Mucosa of descending colon (tissue), 3 donors: ENCODE results near the gene MT1G. TPM values are rescaled to one million over a fixed set of nuclear protein-coding genes. Genes with fewer than 3 reads are reported as not detected.

Experiments used
- ATAC-seq: fragments of 200-7000 bp; cut with Tn5 transposase; one replicate; pipeline ENCODE4 v1.9.1; 2020; ENCODE audit warnings: mild to moderate bottlenecking, moderate library complexity
- DNase-seq, 3 donors: peaks; one replicate each; pipeline ENCODE4 v3.0.0-alpha.2; 2020
- H3K36me3 ChIP-seq: fragments of 200-600 bp; one replicate; pipeline ENCODE4 v1.8.0; 2021; ENCODE audit warnings: low read depth, mild to moderate bottlenecking
- H3K4me1 ChIP-seq: fragments of 200-600 bp; one replicate; pipeline ENCODE4 v1.8.0; 2021; ENCODE audit warnings: low read depth, mild to moderate bottlenecking
- H3K4me3 ChIP-seq: fragments of 200-600 bp; one replicate; pipeline ENCODE4 v1.8.0; 2021; ENCODE audit warnings: mild to moderate bottlenecking
- H3K9me3 ChIP-seq: fragments of 200-600 bp; one replicate; pipeline ENCODE4 v1.8.0; 2021; ENCODE audit warnings: mild to moderate bottlenecking
- CTCF ChIP-seq: fragments of 200-600 bp; IDR thresholded peaks from one replicate; pipeline ENCODE4 v1.8.0; 2022; ENCODE audit warnings: antibody characterized with exemption, mild to moderate bottlenecking
- intact Hi-C, 2 donors: fragments of 100-400 bp; cut with DNase I in 1 of 2; cut with micrococcal nuclease in 1 of 2; formaldehyde crosslinking; loops; one replicate each; pipeline versions ENCODE4 v1.11.0 to v1.11.1; 2022; cut with DNase I, micrococcal nuclease
- total RNA-seq, 3 donors: library from RNA; stranded (reverse); fragmentation: NEBNext Ultra II Directional in 2 of 3; extraction: Animal tissue kit (Norgen Biotek cat#: 25700) in 2 of 3; gene quantifications; one replicate each; pipeline versions ENCODE4 v1.2.1 to v1.2.4, GENCODE V29; 2021 to 2023
- donor health status: DM: no; HTN: no; CAD: no; lungs with moderate emphysema.
- donor health status: DM: no; HTN: no; CAD: no.
- donor health status: DM: no; HTN: yes; CAD: no.

MT1G gene
- total RNA-seq, 3 donors from 2014 or later = 7.3 to 210 (median 83.8) TPM

- no peak overlapping the region for H3K4me3 ChIP-seq
- intact Hi-C loops = no loop called here
- DNase-seq = no peak
- no peak for ATAC-seq
- peaks cover 7% of the 10 kb centered on the region for H3K4me1 ChIP-seq
- no peaks in the 10 kb centered on the region for H3K9me3 ChIP-seq
- no peaks in the 10 kb centered on the region for H3K36me3 ChIP-seq
- no peak for TF ChIP-seq CTCF
Measured at GRCh38 chr16:56664506-56664905, 3.4 kb downstream of the MT1G start.

GRCh38 chr16:56662357-56663354 lies 5.2 kb downstream of the MT1G start:
- Histone ChIP-seq H3K4me1 (peaks cover 12% of the 10 kb centered on the region), H3K36me3 (no peaks in the 10 kb centered on the region), H3K4me3 (no peak overlapping the region), H3K9me3 (no peaks in the 10 kb centered on the region)
- intact Hi-C loops = no loop called here
- ATAC-seq (no peak), DNase-seq (no peak)
- no peak for TF ChIP-seq CTCF

GRCh38 chr16:56658327-56658875 lies 9.5 kb downstream of the MT1G start:
- Histone ChIP-seq H3K4me1 (peaks cover 15% of the 10 kb centered on the region), H3K36me3 (no peaks in the 10 kb centered on the region), H3K4me3 (no peak overlapping the region), H3K9me3 (no peaks in the 10 kb centered on the region)
- DNase-seq (peak in 1 of 3 donors; percentile 55), ATAC-seq (no peak)
- TF ChIP-seq CTCF = no peak
- intact Hi-C loops = no loop called here

- Histone ChIP-seq H3K9me3 (no peaks in the 10 kb centered on the region), H3K4me3 (peak within 1 kb of the TSS; percentile 36), H3K36me3 (no peaks in the 10 kb centered on the region), H3K4me1 (peaks cover 15% of the 10 kb centered on the region)
- peak; percentile 97 for ATAC-seq
- DNase-seq = peak; percentile 96 to 99 (median 97)
- TF ChIP-seq CTCF = no peak
- intact Hi-C loops = no loop called here
Measured at GRCh38 chr16:56657555-56658326, 10.1 kb downstream of the MT1G start, which contains the start of gene MT1F. Gene MT1F (plus strand): TSS chr16:56657959. CDS start chr16:56658059, 100 bp downstream.

- intact Hi-C loops = no loop called here
- Histone ChIP-seq H3K4me3 (no peak overlapping the region), H3K36me3 (no peaks in the 10 kb centered on the region), H3K9me3 (no peaks in the 10 kb centered on the region), H3K4me1 (peaks cover 11% of the 10 kb centered on the region)
- TF ChIP-seq CTCF = no peak
- DNase-seq = no peak
- no peak for ATAC-seq
Measured at GRCh38 chr16:56653218-56653617, 14.6 kb downstream of the MT1G start.
